SIG-M5 (cell line): ENCODE data around the gene NUDT15.
"Not testable (repeated sequence)": the region's sequence is repeated elsewhere in the genome, so short reads cannot be mapped to it uniquely, and the experiment has no call there.

Experiments used
- DNase-seq: peaks from one replicate; lab custom pipeline; 2025; lab: John Stamatoyannopoulos, UW

The NUDT15 gene

GRCh38 chr13:48043789-48044503, 6.4 kb downstream of the NUDT15 start:
- DNase-seq = no peak

GRCh38 chr13:48050550-48050949, 13.0 kb downstream of the NUDT15 start:
- no peak for DNase-seq

GRCh38 chr13:48054601-48055000, 17.1 kb downstream of the NUDT15 start:
- no peak for DNase-seq

- no peak for DNase-seq
These were observed 18.2 kb downstream of the NUDT15 start for GRCh38 chr13:48055712-48056111.

- not testable (repeated sequence) for DNase-seq
These were observed 21.0 kb downstream of the NUDT15 start for GRCh38 chr13:48058536-48058935.

- DNase-seq = not testable (repeated sequence)
These were observed 22.4 kb downstream of the NUDT15 start for GRCh38 chr13:48059951-48060350.

- peak; percentile 43 for DNase-seq
These were observed 28.9 kb downstream of the NUDT15 start for GRCh38 chr13:48066310-48066989.

- DNase-seq = no peak
These were observed 30.5 kb downstream of the NUDT15 start for GRCh38 chr13:48068036-48068435.

- DNase-seq = no peak
These were observed 31.4 kb downstream of the NUDT15 start for GRCh38 chr13:48068952-48069351.

- DNase-seq = no peak
These were observed 32.0 kb downstream of the NUDT15 start for GRCh38 chr13:48069573-48069972.

- DNase-seq = no peak
These were observed 33.4 kb downstream of the NUDT15 start for GRCh38 chr13:48070942-48071341.

GRCh38 chr13:48072304-48072703, 34.8 kb downstream of the NUDT15 start:
- DNase-seq = no peak

GRCh38 chr13:48072787-48073186, 35.3 kb downstream of the NUDT15 start:
- DNase-seq = no peak

- no peak for DNase-seq
These were observed 36.5 kb downstream of the NUDT15 start for GRCh38 chr13:48074006-48074405.

- peak; percentile 6 for DNase-seq
These were observed 40.7 kb downstream of the NUDT15 start for GRCh38 chr13:48078251-48078656.

- DNase-seq = no peak
These were observed 44.2 kb downstream of the NUDT15 start for GRCh38 chr13:48081739-48082138.

- DNase-seq = no peak
These were observed 48.7 kb downstream of the NUDT15 start for GRCh38 chr13:48086272-48086671.

- DNase-seq = no peak
These were observed 56.1 kb downstream of the NUDT15 start for GRCh38 chr13:48093588-48093987.

GRCh38 chr13:48094404-48094780, 56.9 kb downstream of the NUDT15 start:
- DNase-seq = no peak

- peak; percentile 58 for DNase-seq
These were observed 57.4 kb downstream of the NUDT15 start, which contains the start of gene MED4 for GRCh38 chr13:48094781-48095502. MED4 (minus strand) TSS chr13:48095104; CDS start chr13:48095078, 26 bp downstream.

GRCh38 chr13:48096670-48097069, 59.1 kb downstream of the NUDT15 start:
- DNase-seq = no peak
